ENCODE measurements around the gene CYP27A1.

The CYP27A1 gene

GRCh38 chr2:218859556-218859987 lies 77.6 kb downstream of the CYP27A1 start, which contains the start of gene WNT6:
TSS of gene WNT6 (plus strand) at chr2:218859805. CDS start at chr2:218860038, 233 bp downstream.
- TF ChIP-seq, protein P1, sequence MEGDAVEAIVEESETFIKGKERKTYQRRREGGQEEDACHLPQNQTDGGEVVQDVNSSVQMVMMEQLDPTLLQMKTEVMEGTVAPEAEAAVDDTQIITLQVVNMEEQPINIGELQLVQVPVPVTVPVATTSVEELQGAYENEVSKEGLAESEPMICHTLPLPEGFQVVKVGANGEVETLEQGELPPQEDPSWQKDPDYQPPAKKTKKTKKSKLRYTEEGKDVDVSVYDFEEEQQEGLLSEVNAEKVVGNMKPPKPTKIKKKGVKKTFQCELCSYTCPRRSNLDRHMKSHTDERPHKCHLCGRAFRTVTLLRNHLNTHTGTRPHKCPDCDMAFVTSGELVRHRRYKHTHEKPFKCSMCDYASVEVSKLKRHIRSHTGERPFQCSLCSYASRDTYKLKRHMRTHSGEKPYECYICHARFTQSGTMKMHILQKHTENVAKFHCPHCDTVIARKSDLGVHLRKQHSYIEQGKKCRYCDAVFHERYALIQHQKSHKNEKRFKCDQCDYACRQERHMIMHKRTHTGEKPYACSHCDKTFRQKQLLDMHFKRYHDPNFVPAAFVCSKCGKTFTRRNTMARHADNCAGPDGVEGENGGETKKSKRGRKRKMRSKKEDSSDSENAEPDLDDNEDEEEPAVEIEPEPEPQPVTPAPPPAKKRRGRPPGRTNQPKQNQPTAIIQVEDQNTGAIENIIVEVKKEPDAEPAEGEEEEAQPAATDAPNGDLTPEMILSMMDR (IDR thresholded peaks at IDR 0.05), result no peak

- TF ChIP-seq, protein P1 (IDR thresholded peaks at IDR 0.05), result no peak
These were observed 78.3 kb downstream of the CYP27A1 start for GRCh38 chr2:218859988-218860831.

GRCh38 chr2:218860950-218861381 lies 79.0 kb downstream of the CYP27A1 start:
- TF ChIP-seq, protein P1 (IDR thresholded peaks at IDR 0.05), result no peak

DNA sequence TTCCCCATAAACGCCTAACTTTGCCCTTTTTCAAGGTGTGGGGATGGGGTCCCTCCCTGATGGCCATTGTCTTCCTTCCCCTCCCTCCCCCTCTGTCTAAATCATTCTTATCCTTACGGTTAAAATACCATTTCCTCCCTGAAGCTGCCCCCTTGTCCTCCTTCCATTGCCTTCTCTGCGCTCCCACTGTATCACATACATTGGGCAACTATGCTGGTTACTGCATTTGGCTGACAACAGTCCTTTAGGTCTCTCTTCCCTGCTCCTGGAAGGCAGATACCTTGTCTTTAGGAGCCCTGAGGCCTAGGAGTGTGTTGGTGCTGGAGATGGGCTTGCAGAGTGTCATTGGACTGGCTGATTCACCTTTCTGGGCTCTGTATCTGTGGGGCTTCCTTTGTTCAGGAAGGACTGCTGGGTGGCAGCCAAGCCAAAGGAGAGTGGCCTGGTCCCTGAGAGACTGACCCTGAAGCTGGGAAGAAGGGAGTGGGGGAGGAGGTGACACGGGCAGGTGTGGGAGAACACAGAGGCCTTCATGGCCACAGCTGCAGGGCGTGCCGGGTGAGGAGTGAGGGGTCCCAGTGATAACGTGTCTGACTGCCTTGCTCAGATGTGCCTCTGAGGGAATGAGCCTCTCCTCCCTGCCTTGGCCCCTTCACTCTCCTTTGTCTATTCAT lies 79.8 kb downstream of the CYP27A1 start:
- TF ChIP-seq, protein P1 (IDR thresholded peaks at IDR 0.05), result no peak

- TF ChIP-seq, protein P1 (IDR thresholded peaks at IDR 0.05), result no peak
These were observed 81.1 kb downstream of the CYP27A1 start for GRCh38 chr2:218863021-218863520.

Data from LNCAP (cell line).